ENCODE results near the gene AKR1C2. TPM values are rescaled to one million over a fixed set of nuclear protein-coding genes. Genes with fewer than 3 reads are reported as not detected.
A peak's percentile ranks its signal among the peaks of the same experiment; 100 is the strongest.
"Not testable (repeated sequence)": the region's sequence is repeated elsewhere in the genome, so short reads cannot be mapped to it uniquely, and the experiment has no call there.

AKR1C2 gene
- polyA plus RNA-seq, 2 of the 4 experiments (the other 2 are of a cell fraction): 5,660 to 6,805 TPM

DNA sequence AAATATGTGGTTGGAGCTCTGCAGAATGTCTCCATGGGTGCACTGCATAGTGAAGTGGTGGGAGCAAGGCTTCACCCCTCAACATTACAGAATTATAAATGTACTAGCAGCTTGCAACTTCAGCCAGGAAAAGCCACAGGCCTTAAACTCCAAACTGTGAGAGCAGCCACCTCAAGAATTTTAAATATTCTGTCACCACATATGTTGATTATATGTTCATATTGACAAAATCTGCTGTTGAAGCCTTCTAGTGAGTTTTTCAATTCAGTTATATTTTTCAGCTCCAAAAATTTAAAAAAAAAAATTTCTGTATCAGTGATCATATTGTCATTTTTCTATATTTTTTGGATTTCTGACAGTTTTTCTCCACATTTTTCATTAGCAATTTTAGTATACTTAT, 30.9 kb upstream of the AKR1C2 start (continued):
- no peak for TF ChIP-seq USF2 (IDR thresholded peaks at IDR 0.05)
- no peak for TF ChIP-seq BHLHE40 (IDR thresholded peaks at IDR 0.05; ENCODE audit: low read depth, low read length)

DNA sequence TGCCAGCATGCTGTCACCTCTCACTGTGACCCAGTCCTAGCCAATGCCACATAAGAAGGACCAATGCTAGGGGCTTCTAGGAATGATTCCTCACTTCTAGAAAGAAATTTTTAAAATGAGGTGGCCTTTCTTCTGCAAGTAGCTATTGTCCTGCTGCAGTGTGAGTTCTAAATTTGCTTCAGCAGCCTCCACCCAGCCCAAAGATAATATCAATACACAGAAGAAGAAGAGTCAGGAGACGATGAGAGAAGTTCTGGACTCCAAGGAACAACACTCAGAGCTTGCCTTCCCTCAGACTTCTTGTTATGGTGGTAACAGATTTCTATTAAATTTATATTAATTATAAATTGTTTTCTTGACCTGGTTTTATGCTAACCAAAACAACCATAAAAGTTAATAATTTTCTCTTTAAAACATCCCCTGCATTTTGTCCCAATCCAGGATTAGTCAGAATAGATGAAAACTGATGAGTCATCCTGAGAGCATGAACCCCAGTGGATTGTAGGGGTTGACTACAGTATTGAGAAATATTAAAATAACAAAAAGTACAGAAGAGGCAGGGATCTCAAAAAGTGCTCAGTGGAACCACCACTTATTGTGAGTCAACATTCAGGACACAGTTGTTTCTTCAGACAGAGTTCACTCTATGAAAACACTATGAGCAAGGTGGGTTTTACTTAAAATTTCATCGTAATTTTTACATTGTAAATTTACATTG, 29.6 kb upstream of the AKR1C2 start:
- POLR2A ChIA-PET: no interaction called here

GRCh38 chr10:5032444-5032843, 28.8 kb upstream of the AKR1C2 start:
- ATAC-seq; H3K4me2 ChIP-seq; POLR2A ChIA-PET; DNase-seq (ENCODE audit: low read depth in 1 of 2, low spot score in 1 of 2); H3K4me3 ChIP-seq; FAIRE-seq: not testable (repeated sequence)
- 90% methylated on average over 2 of the region's 22 CpGs for WGBS (ENCODE audit: missing lambda C conversion rate)
- Histone ChIP-seq H3K4me1 (peaks cover 13% of the 10 kb centered on the region; the same call in 2 of the 3 replicates), H3K27ac (peak overlapping the region; percentile 79 to 92), H3K9me3 (peaks cover 67% of the 10 kb centered on the region)
- CTCF ChIA-PET: interaction anchor here (1.1 to 1.2 kb wide), 2 partner anchors 9 to 269 kb away, joined by 3 to 5 read pairs; no protein-coding TSS in a partner anchor

More for the DNA sequence above, 29.6 kb upstream of the AKR1C2 start:
- CTCF ChIA-PET: no interaction called here
- Histone ChIP-seq H3K4me3 (no peak overlapping the region), H3K9me3 (peaks cover 72% of the 10 kb centered on the region), H3K4me2 (peak overlapping the region; percentile 46), H3K27ac (peak overlapping the region; percentile 79 to 92), H3K4me1 (peaks cover 13% of the 10 kb centered on the region; the same call in 2 of the 3 replicates)
- DNase-seq (ENCODE audit: low read depth in 1 of 2, low spot score in 1 of 2) (peak; percentile 50 to 61), FAIRE-seq (peak; percentile 13), ATAC-seq (peak in 1 of 2 experiments; percentile 67; a peak in 4 of 6 replicates)
- 38% methylated on average over 2 of the region's 2 CpGs for WGBS (ENCODE audit: missing lambda C conversion rate)
- peak; percentile 97 for TF ChIP-seq MAFK (IDR thresholded peaks at IDR 0.05; ENCODE audit: partially characterized antibody)
- TF ChIP-seq GATA3 (IDR thresholded peaks at IDR 0.05; ENCODE audit: borderline replicate concordance): peak; percentile 37; the same call in 1 of the 2 replicates
- 0 out of 5 replicates have a peak, but pooled peaks of 1 of the 2 experiments have one; percentile 14 for TF ChIP-seq RAD21 (conservative IDR thresholded peaks at IDR 0.05 in 1 of 2, IDR thresholded peaks at IDR 0.05 in 1 of 2)
- TF ChIP-seq CEBPB (IDR thresholded peaks at IDR 0.05): peak; percentile 24 to 82; a peak in 2 of 4 replicates
- TF ChIP-seq HOXB5 (CRISPR knock-in tag; IDR thresholded peaks at IDR 0.05): no peak
- peak; percentile 78 for TF ChIP-seq FOSL2 (IDR thresholded peaks at IDR 0.05)
- peak; percentile 90 for TF ChIP-seq FOSL2 (CRISPR knock-in tag; IDR thresholded peaks at IDR 0.05)
- TF ChIP-seq PBX3 (IDR thresholded peaks at IDR 0.05): no peak
- TF ChIP-seq NFE2L2 (conservative IDR thresholded peaks at IDR 0.05; ENCODE audit: low read length): peak; percentile 97
- TF ChIP-seq JUNB (IDR thresholded peaks at IDR 0.05): peak; percentile 64

DNA sequence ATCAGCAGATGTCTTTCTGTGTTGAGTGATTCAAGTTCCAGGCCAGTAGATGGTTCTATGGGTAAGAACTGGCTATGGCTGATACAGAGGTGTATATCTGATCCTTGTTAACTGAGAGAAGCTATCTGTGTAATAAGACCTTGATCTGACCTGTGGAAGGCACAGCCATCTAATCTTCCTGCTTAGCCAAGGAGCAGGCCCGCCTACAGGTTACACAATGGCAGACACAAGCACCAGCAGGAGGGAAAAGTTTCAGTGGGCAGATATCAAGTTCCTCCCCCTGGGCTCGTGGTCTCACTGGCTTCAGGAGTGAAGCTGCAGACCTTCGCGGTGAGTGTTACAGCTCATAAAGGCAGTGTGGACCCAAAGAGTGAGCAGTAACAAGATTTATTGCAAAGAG, 27.9 kb upstream of the AKR1C2 start:
- WGBS (ENCODE audit: missing lambda C conversion rate): 89% methylated on average over 4 of the region's 4 CpGs
- POLR2A ChIA-PET; ATAC-seq; H3K4me3 ChIP-seq; H3K4me2 ChIP-seq; FAIRE-seq; DNase-seq (ENCODE audit: low read depth in 1 of 2, low spot score in 1 of 2): not testable (repeated sequence)
- CTCF ChIA-PET: interaction anchor here (0.8 to 1.2 kb wide), 3 partner anchors 8 to 270 kb away, joined by 3 to 5 read pairs (median 3); no protein-coding TSS in a partner anchor
- H3K4me1 ChIP-seq: peaks cover 13% of the 10 kb centered on the region; the same call in 2 of the 3 replicates
- H3K9me3 ChIP-seq: peaks cover 66% of the 10 kb centered on the region
- peak overlapping the region; percentile 47 to 92; a peak in 4 of 6 replicates for H3K27ac ChIP-seq

DNA sequence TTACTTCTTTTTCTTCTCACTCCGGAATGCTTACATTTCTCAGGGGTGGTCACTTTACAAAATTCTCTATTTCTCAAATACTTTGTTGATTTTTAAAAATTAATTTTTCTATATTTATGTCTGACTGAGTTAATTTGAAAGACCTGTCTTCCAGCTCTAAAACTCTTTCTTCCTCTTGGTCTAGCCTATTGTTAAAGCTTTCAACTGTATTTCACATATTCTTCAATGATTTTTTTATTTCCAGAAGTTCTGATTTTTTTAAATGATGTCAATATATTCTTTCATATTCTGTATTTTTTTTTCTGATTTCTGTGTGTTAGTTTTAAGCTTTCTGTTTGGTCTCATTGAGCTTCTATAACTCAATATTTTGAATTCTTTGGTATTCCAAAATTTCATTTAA, 27.3 kb upstream of the AKR1C2 start:
- H3K4me3 ChIP-seq: no peak overlapping the region
- H3K9me3 ChIP-seq: peaks cover 66% of the 10 kb centered on the region
- no peak overlapping the region; a peak in 1 of 6 replicates for H3K27ac ChIP-seq
- WGBS (ENCODE audit: missing lambda C conversion rate): 88% methylated on average over 1 of the region's 1 CpG
- DNase-seq (ENCODE audit: low read depth in 1 of 2, low spot score in 1 of 2): no peak
- CTCF ChIA-PET: no interaction called here
- H3K4me2 ChIP-seq: no peak overlapping the region
- no peak for ATAC-seq
- no peak for FAIRE-seq
- POLR2A ChIA-PET: no interaction called here
- TF ChIP-seq TFCP2L1 (CRISPR knock-in tag; IDR thresholded peaks at IDR 0.05) (no peak), ZC3H11A (IDR thresholded peaks at IDR 0.05) (no peak), NPAS2 (CRISPR knock-in tag; IDR thresholded peaks at IDR 0.05; ENCODE audit: borderline replicate concordance) (no peak), ATOH8 (CRISPR knock-in tag; IDR thresholded peaks at IDR 0.05; ENCODE audit: low read depth) (no peak), RNF2 (IDR thresholded peaks at IDR 0.05; ENCODE audit: borderline replicate concordance, low read depth) (no peak), CHD2 (IDR thresholded peaks at IDR 0.05; ENCODE audit: low read length, partially characterized antibody) (no peak), PBX3 (IDR thresholded peaks at IDR 0.05) (no peak), RCOR1 (IDR thresholded peaks at IDR 0.05; ENCODE audit: low read depth, low read length) (no peak), RFX5 (IDR thresholded peaks at IDR 0.05) (no peak), ESRRA (IDR thresholded peaks at IDR 0.05; ENCODE audit: borderline replicate concordance, low read length) (no peak), MAZ (IDR thresholded peaks at IDR 0.05; ENCODE audit: borderline replicate concordance, low read depth, low read length) (no peak), HDAC2 (IDR thresholded peaks at IDR 0.05) (no peak)
- TF ChIP-seq, protein P1, sequence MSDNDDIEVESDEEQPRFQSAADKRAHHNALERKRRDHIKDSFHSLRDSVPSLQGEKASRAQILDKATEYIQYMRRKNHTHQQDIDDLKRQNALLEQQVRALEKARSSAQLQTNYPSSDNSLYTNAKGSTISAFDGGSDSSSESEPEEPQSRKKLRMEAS (IDR thresholded peaks at IDR 0.05): no peak
- peaks cover 13% of the 10 kb centered on the region; the same call in 2 of the 3 replicates for H3K4me1 ChIP-seq

Measured in A549 (cell line).